Measurements from ENCODE around the gene SPEG.

GRCh38 chr2:219428469-219428868 lies 6.2 kb upstream of the SPEG start:
- TF ChIP-seq CTCF (IDR thresholded peaks at IDR 0.05) (no peak), POLR2A (IDR thresholded peaks at IDR 0.05) (no peak)
